GM23338 (cell line): ENCODE measurements around the gene IL16. TPM values are rescaled to one million over a fixed set of nuclear protein-coding genes. Genes with fewer than 3 reads are reported as not detected.

Experiments
- ATAC-seq: fragments of 200-7000 bp; cut with Tn5 transposase; 3 replicates; pipeline ENCODE4 v1.9.1; 2020
- DNase-seq: peaks from one replicate; pipeline ENCODE4 v3.0.0-alpha.2; 2015; ENCODE audit warnings: low spot score
- H2AFZ ChIP-seq: fragments of 200-600 bp; sonication (generic); 2 replicates; pipeline ENCODE4 v1.8.0; 2016; ENCODE audit warnings: antibody characterized with exemption, mild to moderate bottlenecking, moderate library complexity
- H3F3A ChIP-seq: fragments of 200-600 bp; sonication (generic); replicated peaks from 2 replicates; pipeline ENCODE4 v1.8.0; 2017; ENCODE audit warnings: antibody characterized with exemption, mixed run types, low read depth
- H3K27ac ChIP-seq: fragments of 200-600 bp; sonication (generic); 2 replicates; pipeline ENCODE4 v1.6.1; 2016; ENCODE audit warnings: low read depth
- H3K27me3 ChIP-seq: fragments of 200-600 bp; sonication (generic); 2 replicates; pipeline ENCODE4 v1.8.0; 2016; ENCODE audit warnings: mild to moderate bottlenecking, mixed run types, moderate library complexity; ENCODE audit not compliant: insufficient read depth
- H3K36me3 ChIP-seq: fragments of 200-600 bp; sonication (generic); 2 replicates; pipeline ENCODE4 v1.8.0; 2016; ENCODE audit warnings: mild to moderate bottlenecking; ENCODE audit not compliant: insufficient read depth
- H3K4me1 ChIP-seq: fragments of 200-600 bp; sonication (generic); 2 replicates; pipeline ENCODE4 v1.8.0; 2016; ENCODE audit warnings: mild to moderate bottlenecking, moderate library complexity; ENCODE audit not compliant: insufficient read depth
- H3K4me2 ChIP-seq: fragments of 200-600 bp; sonication (generic); 2 replicates; pipeline ENCODE4 v1.7.1; 2017; ENCODE audit warnings: mixed run types
- H3K4me3 ChIP-seq: fragments of 200-600 bp; sonication (generic); 2 replicates; pipeline ENCODE4 v1.6.1; 2016; ENCODE audit warnings: mixed run types
- H3K79me2 ChIP-seq: fragments of 200-600 bp; sonication (generic); replicated peaks from 2 replicates; pipeline ENCODE4 v1.8.0; 2017; ENCODE audit warnings: mild to moderate bottlenecking; ENCODE audit not compliant: insufficient read depth
- H3K9me2 ChIP-seq: fragments of 200-600 bp; sonication (generic); 2 replicates; pipeline ENCODE4 v1.8.0; 2017; ENCODE audit not compliant: insufficient read depth
- H4K20me1 ChIP-seq: fragments of 200-600 bp; sonication (generic); replicated peaks from 2 replicates; pipeline ENCODE4 v1.8.0; 2017; ENCODE audit warnings: mild to moderate bottlenecking; ENCODE audit not compliant: insufficient read depth
- H3K27ac Mint-ChIP-seq: 2 replicates; pipeline ENCODE4 v1.8.0; 2020; ENCODE audit warnings: inconsistent platforms, mild to moderate bottlenecking, moderate library complexity, mixed read lengths
- H3K27me3 Mint-ChIP-seq: 3 replicates; pipeline ENCODE4 v1.8.0; 2022; ENCODE audit warnings: low read depth, mild to moderate bottlenecking, moderate library complexity, mixed read lengths, inconsistent platforms; ENCODE audit not compliant: insufficient read depth, poor library complexity
- H3K36me3 Mint-ChIP-seq: 3 replicates; pipeline ENCODE4 v1.8.0; 2021; ENCODE audit warnings: low read depth, mild to moderate bottlenecking, inconsistent platforms, moderate library complexity, mixed read lengths
- H3K4me1 Mint-ChIP-seq: 3 replicates; pipeline ENCODE4 v1.8.0; 2020; ENCODE audit warnings: mild to moderate bottlenecking, inconsistent platforms, mixed read lengths
- H3K4me3 Mint-ChIP-seq: 3 replicates; pipeline ENCODE4 v1.8.0; 2021; ENCODE audit warnings: moderate library complexity, mild to moderate bottlenecking, inconsistent platforms, mixed read lengths
- H3K9me3 Mint-ChIP-seq: 3 replicates; pipeline ENCODE4 v1.8.0; 2020; ENCODE audit warnings: moderate library complexity, mild to moderate bottlenecking, inconsistent platforms, mixed read lengths
- CREB1 ChIP-seq: fragments of 250-450 bp; sonication (Bioruptor Pico); IDR thresholded peaks from 2 replicates; pipeline ENCODE4 v1.5.0; 2020; ENCODE audit warnings: low read depth, mild to moderate bottlenecking, moderate library complexity
- EZH2 ChIP-seq: fragments of 200-600 bp; sonication (generic); IDR thresholded peaks from one replicate; pipeline ENCODE4 v1.8.0; 2017; ENCODE audit warnings: antibody characterized with exemption, mild to moderate bottlenecking, low read depth; ENCODE audit not compliant: unreplicated experiment
- EZH2phosphoT487 ChIP-seq: fragments of 200-600 bp; sonication (generic); IDR thresholded peaks from one replicate; pipeline ENCODE4 v1.8.1; 2018; ENCODE audit warnings: antibody characterized with exemption; ENCODE audit not compliant: unreplicated experiment
- POLR2AphosphoS5 ChIP-seq: IDR thresholded peaks from 2 replicates; pipeline ENCODE4 v1.6.1; 2016; ENCODE audit warnings: antibody characterized with exemption, low read depth
- ZNF114 ChIP-seq: fragments of 250-450 bp; sonication (Bioruptor Pico); IDR thresholded peaks from 2 replicates; pipeline ENCODE4 v1.5.0; 2020; ENCODE audit warnings: mild to moderate bottlenecking, moderate library complexity
- ZNF331 ChIP-seq: fragments of 250-450 bp; sonication (Bioruptor Pico); IDR thresholded peaks from 2 replicates; pipeline ENCODE4 v1.5.0; 2020; ENCODE audit warnings: low read depth, mild to moderate bottlenecking, moderate library complexity
- polyA plus RNA-seq: library from polyadenylated mRNA; unstranded; fragments of >200 nt; fragmentation: Nextera tagmentation; extraction: Ambion mirVana; gene quantifications from 2 replicates; pipeline ENCODE4 v1.2.1, GENCODE V29; 2016
- total RNA-seq: library from RNA; depleted of rRNA; stranded (reverse); fragments of >200 nt; shearing (Covaris generic); gene quantifications from 2 replicates; pipeline ENCODE4 v1.2.3, GENCODE V29; 2014
- TF ChIP-seq, protein P1 (sequence below): fragments of 250-450 bp; sonication (Bioruptor Pico); IDR thresholded peaks from 2 replicates; pipeline ENCODE4 v1.5.0; 2020; ENCODE audit warnings: mild to moderate bottlenecking, moderate library complexity
- TF ChIP-seq, protein P2 (sequence below): IDR thresholded peaks from 2 replicates; pipeline ENCODE4 v1.6.1; 2016; ENCODE audit warnings: antibody characterized with exemption
- TF ChIP-seq, protein P3 (sequence below), 2 experiments: fragments of 200-600 bp in 1 of 2; sonication (generic) in 1 of 2; conservative IDR thresholded peaks; 2 replicates each; pipeline versions ENCODE4 v1.5.1 to v1.6.1; 2016 to 2017; ENCODE audit warnings: antibody characterized with exemption in 2 of 2, low read depth in 2 of 2, mild to moderate bottlenecking in 2 of 2, moderate library complexity in 1 of 2
- TF ChIP-seq, protein P4 (sequence below): IDR thresholded peaks from one replicate; pipeline ENCODE4 v1.6.1; 2018; ENCODE audit warnings: antibody characterized with exemption; ENCODE audit not compliant: unreplicated experiment

Gene IL16
- total and polyA plus RNA-seq, 2 experiments from 2014 or later, result 0.29 TPM; not detected in 1

DNA sequence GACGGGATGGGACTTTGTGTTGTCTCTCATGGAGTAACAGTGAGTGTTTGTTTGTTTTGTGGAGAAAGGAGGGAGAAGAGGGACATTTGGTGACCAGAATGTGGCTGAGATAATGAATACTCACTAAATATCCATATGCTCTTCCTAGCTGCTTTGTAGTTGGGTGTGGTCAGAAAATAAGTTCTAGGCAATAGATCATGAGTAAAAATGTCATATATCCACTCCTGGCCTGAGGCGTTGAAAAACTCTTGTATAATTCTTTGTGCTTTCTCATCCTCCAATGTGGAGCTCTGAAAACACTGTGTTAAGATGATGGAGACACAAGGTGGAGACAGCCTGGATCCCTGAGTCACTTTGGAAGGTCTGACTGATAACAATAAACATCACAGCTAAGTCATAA lies 28.0 kb upstream of the IL16 start (continued):
- TF ChIP-seq, protein P1, sequence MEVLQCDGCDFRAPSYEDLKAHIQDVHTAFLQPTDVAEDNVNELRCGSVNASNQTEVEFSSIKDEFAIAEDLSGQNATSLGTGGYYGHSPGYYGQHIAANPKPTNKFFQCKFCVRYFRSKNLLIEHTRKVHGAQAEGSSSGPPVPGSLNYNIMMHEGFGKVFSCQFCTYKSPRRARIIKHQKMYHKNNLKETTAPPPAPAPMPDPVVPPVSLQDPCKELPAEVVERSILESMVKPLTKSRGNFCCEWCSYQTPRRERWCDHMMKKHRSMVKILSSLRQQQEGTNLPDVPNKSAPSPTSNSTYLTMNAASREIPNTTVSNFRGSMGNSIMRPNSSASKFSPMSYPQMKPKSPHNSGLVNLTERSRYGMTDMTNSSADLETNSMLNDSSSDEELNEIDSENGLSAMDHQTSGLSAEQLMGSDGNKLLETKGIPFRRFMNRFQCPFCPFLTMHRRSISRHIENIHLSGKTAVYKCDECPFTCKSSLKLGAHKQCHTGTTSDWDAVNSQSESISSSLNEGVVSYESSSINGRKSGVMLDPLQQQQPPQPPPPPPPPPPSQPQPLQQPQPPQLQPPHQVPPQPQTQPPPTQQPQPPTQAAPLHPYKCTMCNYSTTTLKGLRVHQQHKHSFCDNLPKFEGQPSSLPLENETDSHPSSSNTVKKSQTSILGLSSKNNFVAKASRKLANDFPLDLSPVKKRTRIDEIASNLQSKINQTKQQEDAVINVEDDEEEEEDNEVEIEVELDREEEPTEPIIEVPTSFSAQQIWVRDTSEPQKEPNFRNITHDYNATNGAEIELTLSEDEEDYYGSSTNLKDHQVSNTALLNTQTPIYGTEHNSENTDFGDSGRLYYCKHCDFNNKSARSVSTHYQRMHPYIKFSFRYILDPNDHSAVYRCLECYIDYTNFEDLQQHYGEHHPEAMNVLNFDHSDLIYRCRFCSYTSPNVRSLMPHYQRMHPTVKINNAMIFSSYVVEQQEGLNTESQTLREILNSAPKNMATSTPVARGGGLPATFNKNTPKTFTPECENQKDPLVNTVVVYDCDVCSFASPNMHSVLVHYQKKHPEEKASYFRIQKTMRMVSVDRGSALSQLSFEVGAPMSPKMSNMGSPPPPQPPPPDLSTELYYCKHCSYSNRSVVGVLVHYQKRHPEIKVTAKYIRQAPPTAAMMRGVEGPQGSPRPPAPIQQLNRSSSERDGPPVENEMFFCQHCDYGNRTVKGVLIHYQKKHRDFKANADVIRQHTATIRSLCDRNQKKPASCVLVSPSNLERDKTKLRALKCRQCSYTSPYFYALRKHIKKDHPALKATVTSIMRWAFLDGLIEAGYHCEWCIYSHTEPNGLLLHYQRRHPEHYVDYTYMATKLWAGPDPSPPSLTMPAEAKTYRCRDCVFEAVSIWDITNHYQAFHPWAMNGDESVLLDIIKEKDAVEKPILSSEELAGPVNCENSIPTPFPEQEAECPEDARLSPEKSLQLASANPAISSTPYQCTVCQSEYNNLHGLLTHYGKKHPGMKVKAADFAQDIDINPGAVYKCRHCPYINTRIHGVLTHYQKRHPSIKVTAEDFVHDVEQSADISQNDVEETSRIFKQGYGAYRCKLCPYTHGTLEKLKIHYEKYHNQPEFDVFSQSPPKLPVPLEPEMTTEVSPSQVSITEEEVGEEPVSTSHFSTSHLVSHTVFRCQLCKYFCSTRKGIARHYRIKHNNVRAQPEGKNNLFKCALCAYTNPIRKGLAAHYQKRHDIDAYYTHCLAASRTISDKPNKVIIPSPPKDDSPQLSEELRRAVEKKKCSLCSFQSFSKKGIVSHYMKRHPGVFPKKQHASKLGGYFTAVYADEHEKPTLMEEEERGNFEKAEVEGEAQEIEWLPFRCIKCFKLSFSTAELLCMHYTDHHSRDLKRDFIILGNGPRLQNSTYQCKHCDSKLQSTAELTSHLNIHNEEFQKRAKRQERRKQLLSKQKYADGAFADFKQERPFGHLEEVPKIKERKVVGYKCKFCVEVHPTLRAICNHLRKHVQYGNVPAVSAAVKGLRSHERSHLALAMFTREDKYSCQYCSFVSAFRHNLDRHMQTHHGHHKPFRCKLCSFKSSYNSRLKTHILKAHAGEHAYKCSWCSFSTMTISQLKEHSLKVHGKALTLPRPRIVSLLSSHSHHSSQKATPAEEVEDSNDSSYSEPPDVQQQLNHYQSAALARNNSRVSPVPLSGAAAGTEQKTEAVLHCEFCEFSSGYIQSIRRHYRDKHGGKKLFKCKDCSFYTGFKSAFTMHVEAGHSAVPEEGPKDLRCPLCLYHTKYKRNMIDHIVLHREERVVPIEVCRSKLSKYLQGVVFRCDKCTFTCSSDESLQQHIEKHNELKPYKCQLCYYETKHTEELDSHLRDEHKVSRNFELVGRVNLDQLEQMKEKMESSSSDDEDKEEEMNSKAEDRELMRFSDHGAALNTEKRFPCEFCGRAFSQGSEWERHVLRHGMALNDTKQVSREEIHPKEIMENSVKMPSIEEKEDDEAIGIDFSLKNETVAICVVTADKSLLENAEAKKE (CRISPR knock-in tag), result no peak

DNA sequence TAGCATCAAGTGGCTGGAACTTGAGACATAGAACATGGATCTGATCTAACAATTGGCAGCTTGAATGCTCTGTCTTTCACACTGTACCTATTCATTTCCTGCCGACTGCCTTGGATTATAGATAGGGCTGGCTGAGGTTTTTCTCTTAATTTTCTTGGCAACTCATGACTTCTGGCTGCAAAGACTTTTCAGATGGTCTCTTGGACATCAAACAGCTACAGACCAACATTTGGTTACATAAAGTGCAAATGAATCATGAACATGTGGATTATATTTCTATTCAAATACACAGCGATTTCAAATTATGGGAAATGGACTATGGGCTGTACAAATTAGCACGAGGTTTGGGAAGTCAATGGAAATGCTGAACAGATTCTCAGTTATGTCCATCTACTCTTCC lies 26.2 kb upstream of the IL16 start:
- H3K36me3 ChIP-seq, result no peaks in the 10 kb centered on the region
- H3K9me2 ChIP-seq, result peaks cover 16% of the 10 kb centered on the region; the same call in 1 of the 2 replicates
- H3K27me3 ChIP-seq, result no peaks in the 10 kb centered on the region
- H3K4me2 ChIP-seq, result no peak overlapping the region
- H3K27ac Mint-ChIP-seq, result no peak overlapping the region
- no peaks in the 10 kb centered on the region for H3K4me1 ChIP-seq
- no peak overlapping the region for H3K4me3 Mint-ChIP-seq
- H3K4me3 ChIP-seq, result no peak overlapping the region
- ATAC-seq, result no peak
- H3K27me3 Mint-ChIP-seq, result no peaks in the 10 kb centered on the region
- H3K79me2 ChIP-seq, result no peaks in the 10 kb centered on the region
- peaks cover 8% of the 10 kb centered on the region; the same call in 2 of the 3 replicates for H3K9me3 Mint-ChIP-seq
- no peak overlapping the region for H3K27ac ChIP-seq
- no peak for DNase-seq
- no peaks in the 10 kb centered on the region for H4K20me1 ChIP-seq
- TF ChIP-seq ZNF331 (CRISPR knock-in tag), result no peak
- TF ChIP-seq EZH2, result no peak
- TF ChIP-seq, protein P2, sequence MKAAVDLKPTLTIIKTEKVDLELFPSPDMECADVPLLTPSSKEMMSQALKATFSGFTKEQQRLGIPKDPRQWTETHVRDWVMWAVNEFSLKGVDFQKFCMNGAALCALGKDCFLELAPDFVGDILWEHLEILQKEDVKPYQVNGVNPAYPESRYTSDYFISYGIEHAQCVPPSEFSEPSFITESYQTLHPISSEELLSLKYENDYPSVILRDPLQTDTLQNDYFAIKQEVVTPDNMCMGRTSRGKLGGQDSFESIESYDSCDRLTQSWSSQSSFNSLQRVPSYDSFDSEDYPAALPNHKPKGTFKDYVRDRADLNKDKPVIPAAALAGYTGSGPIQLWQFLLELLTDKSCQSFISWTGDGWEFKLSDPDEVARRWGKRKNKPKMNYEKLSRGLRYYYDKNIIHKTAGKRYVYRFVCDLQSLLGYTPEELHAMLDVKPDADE, result no peak
- TF ChIP-seq, protein P3, sequence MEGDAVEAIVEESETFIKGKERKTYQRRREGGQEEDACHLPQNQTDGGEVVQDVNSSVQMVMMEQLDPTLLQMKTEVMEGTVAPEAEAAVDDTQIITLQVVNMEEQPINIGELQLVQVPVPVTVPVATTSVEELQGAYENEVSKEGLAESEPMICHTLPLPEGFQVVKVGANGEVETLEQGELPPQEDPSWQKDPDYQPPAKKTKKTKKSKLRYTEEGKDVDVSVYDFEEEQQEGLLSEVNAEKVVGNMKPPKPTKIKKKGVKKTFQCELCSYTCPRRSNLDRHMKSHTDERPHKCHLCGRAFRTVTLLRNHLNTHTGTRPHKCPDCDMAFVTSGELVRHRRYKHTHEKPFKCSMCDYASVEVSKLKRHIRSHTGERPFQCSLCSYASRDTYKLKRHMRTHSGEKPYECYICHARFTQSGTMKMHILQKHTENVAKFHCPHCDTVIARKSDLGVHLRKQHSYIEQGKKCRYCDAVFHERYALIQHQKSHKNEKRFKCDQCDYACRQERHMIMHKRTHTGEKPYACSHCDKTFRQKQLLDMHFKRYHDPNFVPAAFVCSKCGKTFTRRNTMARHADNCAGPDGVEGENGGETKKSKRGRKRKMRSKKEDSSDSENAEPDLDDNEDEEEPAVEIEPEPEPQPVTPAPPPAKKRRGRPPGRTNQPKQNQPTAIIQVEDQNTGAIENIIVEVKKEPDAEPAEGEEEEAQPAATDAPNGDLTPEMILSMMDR (conservative IDR thresholded peaks at IDR 0.05; ENCODE audit: low read depth in 2 of 2), result no peak
- no peak for TF ChIP-seq POLR2AphosphoS5
- TF ChIP-seq, protein P4, sequence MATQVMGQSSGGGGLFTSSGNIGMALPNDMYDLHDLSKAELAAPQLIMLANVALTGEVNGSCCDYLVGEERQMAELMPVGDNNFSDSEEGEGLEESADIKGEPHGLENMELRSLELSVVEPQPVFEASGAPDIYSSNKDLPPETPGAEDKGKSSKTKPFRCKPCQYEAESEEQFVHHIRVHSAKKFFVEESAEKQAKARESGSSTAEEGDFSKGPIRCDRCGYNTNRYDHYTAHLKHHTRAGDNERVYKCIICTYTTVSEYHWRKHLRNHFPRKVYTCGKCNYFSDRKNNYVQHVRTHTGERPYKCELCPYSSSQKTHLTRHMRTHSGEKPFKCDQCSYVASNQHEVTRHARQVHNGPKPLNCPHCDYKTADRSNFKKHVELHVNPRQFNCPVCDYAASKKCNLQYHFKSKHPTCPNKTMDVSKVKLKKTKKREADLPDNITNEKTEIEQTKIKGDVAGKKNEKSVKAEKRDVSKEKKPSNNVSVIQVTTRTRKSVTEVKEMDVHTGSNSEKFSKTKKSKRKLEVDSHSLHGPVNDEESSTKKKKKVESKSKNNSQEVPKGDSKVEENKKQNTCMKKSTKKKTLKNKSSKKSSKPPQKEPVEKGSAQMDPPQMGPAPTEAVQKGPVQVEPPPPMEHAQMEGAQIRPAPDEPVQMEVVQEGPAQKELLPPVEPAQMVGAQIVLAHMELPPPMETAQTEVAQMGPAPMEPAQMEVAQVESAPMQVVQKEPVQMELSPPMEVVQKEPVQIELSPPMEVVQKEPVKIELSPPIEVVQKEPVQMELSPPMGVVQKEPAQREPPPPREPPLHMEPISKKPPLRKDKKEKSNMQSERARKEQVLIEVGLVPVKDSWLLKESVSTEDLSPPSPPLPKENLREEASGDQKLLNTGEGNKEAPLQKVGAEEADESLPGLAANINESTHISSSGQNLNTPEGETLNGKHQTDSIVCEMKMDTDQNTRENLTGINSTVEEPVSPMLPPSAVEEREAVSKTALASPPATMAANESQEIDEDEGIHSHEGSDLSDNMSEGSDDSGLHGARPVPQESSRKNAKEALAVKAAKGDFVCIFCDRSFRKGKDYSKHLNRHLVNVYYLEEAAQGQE, result no peak
- no peak for TF ChIP-seq EZH2phosphoT487
- TF ChIP-seq CREB1 (CRISPR knock-in tag), result no peak
- TF ChIP-seq ZNF114 (CRISPR knock-in tag), result no peak
- no peaks in the 10 kb centered on the region for H3K4me1 Mint-ChIP-seq
- H2AFZ ChIP-seq, result no peak overlapping the region
- H3K36me3 Mint-ChIP-seq, result no peaks in the 10 kb centered on the region
- H3F3A ChIP-seq, result no peaks in the 10 kb centered on the region
